Measurements from ENCODE around the gene SH3D21. TPM values are rescaled to one million over a fixed set of nuclear protein-coding genes. Genes with fewer than 3 reads are reported as not detected.

The SH3D21 gene
- total and polyA plus RNA-seq, 12 donors: 0.69 to 18.4 (median 1.8) TPM

DNA sequence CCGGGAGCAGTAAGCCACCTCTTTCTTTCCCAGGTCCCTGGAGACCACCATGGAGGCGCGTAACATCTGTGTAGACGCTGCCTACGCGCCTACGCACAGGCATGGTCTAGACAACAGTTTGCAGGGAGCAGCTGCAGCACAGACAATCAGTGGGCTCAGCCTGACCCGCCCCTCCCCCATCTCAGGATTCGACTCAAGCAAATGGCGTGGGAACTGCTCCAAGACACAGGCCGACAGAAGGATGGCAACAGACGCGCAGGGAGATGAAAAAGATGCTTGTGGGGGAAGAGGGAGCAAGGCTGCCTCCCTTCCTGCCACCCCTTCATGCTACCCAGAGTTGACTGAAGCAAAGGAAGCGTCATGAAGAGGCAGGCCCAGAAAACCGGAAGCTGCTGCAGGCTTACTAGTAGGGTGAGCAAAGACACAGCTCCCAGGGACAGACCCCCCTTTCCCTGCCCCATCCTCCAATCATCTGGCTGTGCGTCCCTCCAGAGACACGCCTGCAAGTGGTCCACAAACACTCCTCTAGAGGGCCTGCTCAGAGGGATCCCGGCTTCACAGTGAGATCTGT, 60.0 kb downstream of the SH3D21 start:
- intact Hi-C loops (cut with DNase I): loop anchor here in 1 of 2 donors (10.0 kb wide), 1 partner anchor 61 kb away; the partner anchor contains the start of gene SH3D21
- Histone ChIP-seq H3K9me3 (replicated peaks in 1 of 3) (no peaks in the 10 kb centered on the region), H3K4me3 (no peak overlapping the region), H3K36me3 (replicated peaks in 1 of 2) (peaks cover 0 to 11% of the 10 kb centered on the region in 2 donors), H3K27me3 (no peaks in the 10 kb centered on the region), H3K27ac (peak overlapping the region in 2 of 5 donors; percentile 66 to 76), H3K4me1 (replicated peaks in 1 of 2) (peaks cover 0 to 21% of the 10 kb centered on the region in 2 donors)
- peak in 2 of 7 donors; percentile 31 to 49 for DNase-seq
- 52 to 62% (median 56%) methylated on average over 18 of the region's 18 CpGs for WGBS, 4 donors
- TF ChIP-seq, protein P1, sequence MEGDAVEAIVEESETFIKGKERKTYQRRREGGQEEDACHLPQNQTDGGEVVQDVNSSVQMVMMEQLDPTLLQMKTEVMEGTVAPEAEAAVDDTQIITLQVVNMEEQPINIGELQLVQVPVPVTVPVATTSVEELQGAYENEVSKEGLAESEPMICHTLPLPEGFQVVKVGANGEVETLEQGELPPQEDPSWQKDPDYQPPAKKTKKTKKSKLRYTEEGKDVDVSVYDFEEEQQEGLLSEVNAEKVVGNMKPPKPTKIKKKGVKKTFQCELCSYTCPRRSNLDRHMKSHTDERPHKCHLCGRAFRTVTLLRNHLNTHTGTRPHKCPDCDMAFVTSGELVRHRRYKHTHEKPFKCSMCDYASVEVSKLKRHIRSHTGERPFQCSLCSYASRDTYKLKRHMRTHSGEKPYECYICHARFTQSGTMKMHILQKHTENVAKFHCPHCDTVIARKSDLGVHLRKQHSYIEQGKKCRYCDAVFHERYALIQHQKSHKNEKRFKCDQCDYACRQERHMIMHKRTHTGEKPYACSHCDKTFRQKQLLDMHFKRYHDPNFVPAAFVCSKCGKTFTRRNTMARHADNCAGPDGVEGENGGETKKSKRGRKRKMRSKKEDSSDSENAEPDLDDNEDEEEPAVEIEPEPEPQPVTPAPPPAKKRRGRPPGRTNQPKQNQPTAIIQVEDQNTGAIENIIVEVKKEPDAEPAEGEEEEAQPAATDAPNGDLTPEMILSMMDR (IDR thresholded peaks at IDR 0.05): no peak
- TF ChIP-seq POLR2A (IDR thresholded peaks at IDR 0.05): no peak

DNA sequence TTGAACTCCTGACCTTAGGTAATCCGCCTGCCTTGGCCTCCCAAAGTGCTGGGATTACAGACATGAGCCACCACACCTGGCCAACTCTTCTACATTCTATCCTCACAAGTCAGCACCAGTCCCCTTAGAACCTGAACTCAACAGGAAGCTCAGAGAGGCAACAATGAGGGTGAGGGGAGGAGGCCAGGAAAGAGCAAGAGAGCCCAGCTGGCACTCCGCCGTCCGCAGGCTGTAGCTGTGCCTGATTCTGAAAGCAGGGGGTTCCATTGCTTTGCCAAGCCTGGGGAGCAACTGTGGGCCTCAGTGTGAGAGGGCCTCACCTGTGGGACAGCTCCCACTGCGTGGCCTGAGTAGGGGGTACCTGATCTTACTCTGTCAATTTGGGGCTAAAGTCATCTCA, 60.9 kb downstream of the SH3D21 start:
- WGBS, 4 donors: 60 to 88% (median 83%) methylated on average over 2 to 5 of the region's 5 CpGs
- Histone ChIP-seq H3K4me1 (replicated peaks in 1 of 2) (peaks cover 0 to 21% of the 10 kb centered on the region in 2 donors), H3K36me3 (replicated peaks in 1 of 2) (peaks cover 0 to 10% of the 10 kb centered on the region in 2 donors), H3K27ac (peak overlapping the region in 1 of 5 donors; percentile 60), H3K9me3 (replicated peaks in 1 of 3) (no peaks in the 10 kb centered on the region), H3K27me3 (no peaks in the 10 kb centered on the region), H3K4me3 (no peak overlapping the region)
- DNase-seq: no peak
- TF ChIP-seq POLR2A (IDR thresholded peaks at IDR 0.05): no peak
- TF ChIP-seq, protein P1 (IDR thresholded peaks at IDR 0.05): no peak
- intact Hi-C loops (cut with DNase I): loop anchor here in 1 of 2 donors (10.0 kb wide), 1 partner anchor 62 kb away; the partner anchor contains the start of gene SH3D21

DNA sequence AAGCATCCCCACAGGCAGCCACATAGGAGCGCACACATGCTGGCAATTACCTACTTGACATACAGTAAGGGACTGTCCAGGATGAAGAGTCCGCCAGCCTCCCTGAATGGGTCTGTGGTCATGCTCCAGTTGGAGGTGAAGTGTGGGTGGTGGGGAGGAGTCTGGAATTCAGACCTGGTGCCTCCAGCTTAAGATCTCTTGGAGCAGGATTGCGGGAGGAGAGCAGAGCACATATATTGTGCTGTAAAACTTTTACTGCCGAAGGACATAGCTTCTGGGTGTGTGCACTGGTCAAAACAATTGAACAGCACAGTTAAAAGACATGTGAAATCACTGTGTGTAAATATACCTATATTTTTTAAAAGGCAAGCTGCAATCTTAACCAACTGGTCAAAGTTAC, 61.6 kb downstream of the SH3D21 start:
- Histone ChIP-seq H3K27me3 (no peaks in the 10 kb centered on the region), H3K4me1 (replicated peaks in 1 of 2) (peaks cover 5 to 27% of the 10 kb centered on the region in 2 donors), H3K9me3 (replicated peaks in 1 of 3) (no peaks in the 10 kb centered on the region), H3K4me3 (no peak overlapping the region), H3K36me3 (replicated peaks in 1 of 2) (peaks cover 0 to 2% of the 10 kb centered on the region in 2 donors), H3K27ac (peak overlapping the region in 1 of 5 donors; percentile 60)
- DNase-seq: no peak
- 90 to 95% (median 92%) methylated on average over 4 of the region's 4 CpGs for WGBS, 4 donors
- intact Hi-C loops (cut with DNase I): loop anchor here in 1 of 2 donors (10.0 kb wide), 1 partner anchor 63 kb away; the partner anchor contains the start of gene SH3D21
- TF ChIP-seq, protein P1 (IDR thresholded peaks at IDR 0.05): no peak
- no peak for TF ChIP-seq POLR2A (IDR thresholded peaks at IDR 0.05)

DNA sequence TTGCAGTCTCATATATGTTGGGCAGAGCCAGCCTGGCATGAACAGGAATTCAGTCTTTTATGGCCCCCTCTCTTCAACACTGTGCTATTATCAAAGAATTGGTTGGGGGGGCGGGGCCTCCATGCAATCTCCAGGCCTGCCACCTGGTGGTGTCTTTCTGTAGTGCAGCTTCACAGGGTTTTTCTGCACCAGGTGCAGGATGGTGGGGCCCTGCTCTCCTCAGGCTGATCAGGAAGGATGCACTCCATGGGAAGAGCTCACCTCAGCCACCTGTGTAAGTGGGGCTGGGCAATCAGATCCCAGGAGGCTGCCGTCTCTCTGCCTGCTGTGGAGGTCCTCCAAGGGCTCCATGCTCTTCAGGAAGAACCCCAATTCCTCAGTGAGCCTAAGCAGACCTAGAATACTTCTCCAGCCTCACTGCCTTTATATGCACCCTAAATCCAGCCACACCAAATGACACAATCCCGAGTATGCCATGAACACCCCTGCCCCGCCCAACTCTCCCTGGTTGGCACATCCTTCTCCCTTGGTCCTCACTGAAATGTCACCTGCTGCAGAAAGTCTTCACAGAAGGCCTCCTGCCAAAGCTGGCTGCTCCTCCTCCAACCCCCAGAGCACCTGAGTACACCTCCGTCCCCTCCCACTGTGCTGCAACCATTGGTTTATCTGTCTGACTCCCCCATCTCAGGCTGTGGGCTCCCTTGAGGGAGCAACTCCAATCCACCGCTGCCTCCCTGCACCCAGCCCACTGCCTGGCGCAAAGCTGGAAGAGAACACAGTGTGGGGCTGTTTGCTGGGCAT, 63.1 kb downstream of the SH3D21 start:
- no peaks in the 10 kb centered on the region for H3K27me3 ChIP-seq
- H3K36me3 ChIP-seq (replicated peaks in 1 of 2): no peaks in the 10 kb centered on the region
- WGBS, 4 donors: 52 to 59% (median 57%) methylated on average over 6 to 7 of the region's 7 CpGs
- H3K4me1 ChIP-seq (replicated peaks in 1 of 2): peaks cover 18 to 42% of the 10 kb centered on the region in 2 donors
- peak; percentile 62 to 92 (median 80) for DNase-seq
- intact Hi-C loops (cut with DNase I): loop anchor here in 1 of 2 donors (10.0 kb wide), 1 partner anchor 64 kb away; the partner anchor contains the start of gene SH3D21
- no peak overlapping the region for H3K4me3 ChIP-seq
- no peak overlapping the region for H3K27ac ChIP-seq
- H3K9me3 ChIP-seq (replicated peaks in 1 of 3): no peaks in the 10 kb centered on the region
- TF ChIP-seq POLR2A (IDR thresholded peaks at IDR 0.05): no peak
- TF ChIP-seq, protein P1 (IDR thresholded peaks at IDR 0.05): peak; percentile 83 to 94 (median 92)
